Stimulated activated CD8-positive, alpha-beta memory T cell treated with anti-CD3 and anti-CD28 coated beads, Interleukin-15, amount 100 ng/mL, for 4 hours (primary cell): ENCODE data around the gene TOMM6.
"Not testable (repeated sequence)": the region's sequence is repeated elsewhere in the genome, so short reads cannot be mapped to it uniquely, and the experiment has no call there.

Source experiments
- DNase-seq, 2 donors: peaks; one replicate each; pipeline ENCODE4 v3.0.0-alpha.2; 2020; ENCODE audit warnings: low read depth in 2 of 2

TOMM6 gene

DNA sequence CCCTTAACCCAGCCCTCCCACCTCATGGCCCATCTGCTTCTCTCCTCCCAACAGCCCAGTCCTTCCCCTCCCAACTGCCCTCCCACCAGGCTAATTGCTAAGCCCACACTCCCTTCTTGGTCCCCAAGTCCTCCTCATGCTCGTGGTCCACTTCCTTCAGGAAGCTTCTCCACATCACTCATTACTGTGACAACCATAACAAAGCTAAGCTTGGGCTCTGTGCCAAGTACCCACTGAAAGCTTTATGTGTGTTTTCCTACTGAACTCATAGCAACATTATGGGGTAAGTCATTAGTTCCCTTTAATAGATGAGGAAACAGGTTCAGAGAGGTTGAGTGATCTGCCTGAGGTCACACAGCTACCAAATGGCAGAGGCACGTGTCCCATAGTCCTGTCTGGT lies 24.0 kb upstream of the TOMM6 start:
- DNase-seq, result no peak

DNA sequence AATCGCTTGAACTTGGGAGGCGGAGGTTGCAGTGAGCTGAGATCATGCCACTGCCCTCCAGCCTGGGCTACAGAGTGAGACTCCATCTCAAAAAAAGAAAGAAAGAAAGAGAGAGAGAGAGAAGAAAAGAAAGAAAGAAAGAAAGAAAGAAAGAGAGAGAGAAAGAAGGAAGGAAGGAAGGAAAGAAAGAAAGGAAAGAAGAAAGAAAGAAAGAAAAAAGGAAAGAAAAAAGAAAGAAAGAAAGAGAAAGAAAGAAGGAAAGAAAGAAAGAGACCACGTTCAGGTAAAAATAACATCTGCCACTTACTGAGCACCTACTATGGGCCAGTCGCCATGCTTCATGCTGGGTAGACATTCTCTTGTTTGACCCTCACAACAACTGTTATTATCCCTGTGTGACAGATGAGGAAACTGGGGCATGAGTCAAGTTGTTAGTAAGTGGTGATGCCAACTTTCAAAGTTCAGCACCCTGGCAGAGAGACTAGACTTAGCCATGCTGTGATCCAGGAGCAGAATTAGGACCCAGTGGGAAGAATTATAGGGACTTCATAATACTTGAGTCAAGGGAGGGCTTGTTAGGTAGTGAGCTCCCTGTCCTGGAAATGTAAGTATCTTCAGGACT lies 21.3 kb upstream of the TOMM6 start:
- DNase-seq, result not testable (repeated sequence)

DNA sequence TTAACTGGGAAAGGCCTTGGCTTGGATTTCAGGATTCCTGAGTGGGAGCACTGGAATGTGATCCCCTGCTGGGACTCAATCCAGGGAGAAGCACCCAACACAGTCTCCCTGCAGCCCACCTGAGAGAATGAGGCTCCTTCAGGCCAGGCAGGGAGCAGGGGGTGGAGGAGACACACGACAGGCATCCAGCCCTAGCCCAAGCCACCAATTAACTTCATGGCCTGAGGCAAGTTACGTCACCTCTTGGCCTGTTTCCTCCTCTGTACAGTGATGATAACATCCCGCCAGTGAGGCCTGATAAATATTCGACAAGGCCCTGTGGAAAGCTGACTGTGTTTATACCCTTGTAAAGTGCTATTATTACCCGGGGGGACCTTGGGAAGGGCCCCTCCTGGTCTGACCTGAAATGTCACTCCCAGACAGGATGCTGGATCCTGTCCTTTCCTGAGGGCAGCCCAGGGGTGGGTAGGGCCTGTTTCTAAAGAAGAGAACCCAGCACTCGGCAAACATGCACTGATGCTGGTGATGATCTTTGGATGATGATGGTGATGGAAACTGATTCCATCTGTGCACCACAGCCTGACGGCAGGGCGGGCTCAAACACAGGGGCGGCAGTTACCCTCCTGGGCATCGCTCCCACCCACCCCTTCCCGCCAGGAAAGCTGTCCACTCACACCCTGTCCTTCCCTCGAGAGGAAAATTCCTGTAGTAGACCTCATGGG lies 20.2 kb upstream of the TOMM6 start:
- no peak for DNase-seq

DNA sequence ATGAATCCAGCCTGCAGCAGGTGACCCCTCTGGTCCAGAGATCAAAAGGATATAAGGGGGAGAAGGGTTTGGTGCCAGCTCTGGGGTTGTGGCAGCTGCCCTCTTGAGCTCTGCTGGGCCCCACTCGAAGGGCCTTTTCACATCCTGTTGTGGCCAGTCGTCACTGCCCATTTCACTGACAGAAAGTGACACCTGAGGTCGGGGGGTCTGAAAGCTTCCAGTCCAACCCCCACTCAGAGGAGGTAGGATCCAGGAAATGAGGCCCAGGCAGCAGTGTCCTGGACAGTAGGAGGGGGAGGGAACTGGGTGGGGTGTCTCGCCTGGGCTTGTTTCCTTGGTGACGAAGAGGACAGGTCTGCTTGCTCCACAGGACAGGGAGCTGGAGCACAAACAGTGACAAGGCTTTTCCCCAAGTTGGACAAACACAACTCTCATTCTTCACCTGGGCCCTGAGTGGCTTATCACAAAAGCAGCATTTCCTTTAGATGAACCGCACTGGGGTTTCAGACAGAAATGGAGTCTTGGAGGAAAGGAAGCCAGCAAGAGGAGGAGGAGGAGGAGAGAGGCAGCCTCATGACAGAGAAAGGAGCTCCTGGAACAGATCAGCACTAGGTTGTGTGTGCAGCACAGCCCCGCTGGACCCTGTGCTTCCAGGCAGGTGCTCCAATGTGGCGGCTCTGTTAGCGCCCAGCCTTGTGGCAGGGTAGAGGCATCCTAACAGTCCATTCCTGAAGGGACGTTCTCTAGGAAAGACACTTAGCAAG lies 18.8 kb upstream of the TOMM6 start:
- no peak for DNase-seq

DNA sequence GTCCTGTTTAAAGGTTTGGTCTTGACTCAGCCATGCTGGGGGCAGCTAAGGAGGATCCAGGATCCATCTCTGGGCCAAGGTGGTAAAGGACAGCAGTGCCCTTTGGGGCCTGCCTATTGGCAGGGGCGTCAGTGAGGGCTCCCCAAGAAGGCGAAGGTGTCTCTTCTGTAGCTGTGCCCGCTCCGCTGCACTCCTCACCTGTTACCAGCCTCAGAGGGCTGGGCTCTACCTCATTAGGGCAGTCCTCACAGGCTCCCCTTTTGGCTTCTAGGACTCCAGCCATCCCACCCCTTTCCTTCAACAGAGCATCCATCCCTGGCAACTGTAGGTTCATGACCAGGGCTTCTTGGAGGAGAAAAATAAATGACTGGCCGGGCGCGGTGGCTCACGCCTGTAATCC lies 18.1 kb upstream of the TOMM6 start:
- no peak for DNase-seq

DNA sequence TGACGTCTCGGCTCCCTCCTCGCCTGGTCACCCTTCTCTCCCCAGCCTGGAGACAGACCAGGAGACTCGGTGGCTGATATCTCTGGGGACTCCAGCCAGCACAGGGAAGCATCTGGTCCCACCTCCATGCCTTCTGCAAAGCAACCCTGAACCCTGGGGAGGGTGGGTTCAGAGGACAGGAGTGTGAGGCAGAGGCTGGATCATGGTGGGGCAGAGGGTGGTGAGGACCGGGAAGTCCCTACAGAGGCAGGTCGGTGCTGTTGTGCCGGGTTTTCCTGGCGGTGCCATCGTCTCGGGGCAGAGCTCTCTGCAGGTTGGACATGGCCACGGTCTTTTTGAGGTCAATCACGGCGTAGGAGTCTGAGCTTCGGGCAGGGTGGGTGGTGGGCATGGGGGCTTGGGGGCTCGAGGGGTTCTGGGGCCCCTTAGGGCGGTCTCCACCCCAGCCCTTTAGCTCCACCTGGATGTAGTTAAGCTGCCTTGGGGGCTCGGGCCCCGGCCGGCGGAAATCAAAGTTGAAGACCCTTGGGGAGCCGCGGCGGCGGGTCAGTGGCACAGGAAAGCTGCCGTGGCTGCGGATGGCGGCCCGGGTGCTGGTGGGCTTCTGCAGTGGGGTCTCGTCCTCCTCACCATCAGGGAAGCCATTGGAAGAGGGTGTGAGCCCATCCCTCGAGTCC lies 17.0 kb upstream of the TOMM6 start:
- DNase-seq, result no peak

DNA sequence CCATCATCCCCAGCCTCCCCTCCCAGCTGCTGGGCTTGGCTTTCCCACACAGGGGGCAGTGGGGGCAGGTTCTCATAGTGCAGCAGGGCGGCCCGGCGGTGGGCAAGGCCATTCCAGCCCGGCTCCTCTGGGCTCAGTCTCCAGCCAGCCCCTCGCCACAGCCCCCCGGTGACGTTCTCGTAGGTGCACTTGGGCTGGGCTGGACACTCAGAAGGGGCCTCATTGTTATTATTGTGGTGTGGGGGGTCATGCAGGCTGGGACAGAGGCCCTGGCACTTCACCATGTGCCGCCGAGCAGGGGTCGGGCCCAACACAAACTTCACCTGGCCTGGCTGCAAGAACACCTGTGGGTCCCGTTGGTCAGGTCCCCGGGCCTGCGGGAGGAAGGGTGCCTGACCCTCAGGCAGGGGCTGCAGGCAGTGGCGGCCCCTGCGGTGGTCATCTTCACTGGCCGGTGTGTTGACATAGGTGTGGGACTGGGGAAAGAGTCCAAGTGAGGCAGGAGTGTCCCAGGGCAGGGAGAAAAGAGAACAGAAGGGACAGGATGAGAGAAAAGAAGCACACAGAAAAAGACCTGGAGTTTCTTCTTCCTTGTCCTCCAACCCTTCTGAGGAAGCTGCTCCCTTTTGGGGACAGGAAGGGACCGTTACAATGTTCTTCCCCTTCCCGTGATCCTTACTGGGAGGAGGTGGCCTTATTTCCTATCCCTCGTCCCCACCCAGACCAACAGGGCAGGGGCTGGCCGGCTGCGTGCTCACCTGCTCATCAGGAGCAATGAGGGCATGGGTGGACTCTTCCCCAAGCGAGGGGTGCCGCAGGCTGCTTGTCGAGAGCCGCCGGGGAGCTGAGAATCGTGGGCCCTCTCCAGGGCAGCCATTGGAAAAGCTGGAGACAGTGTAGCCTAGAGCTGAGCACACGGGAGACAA lies 16.2 kb upstream of the TOMM6 start:
- no peak for DNase-seq

DNA sequence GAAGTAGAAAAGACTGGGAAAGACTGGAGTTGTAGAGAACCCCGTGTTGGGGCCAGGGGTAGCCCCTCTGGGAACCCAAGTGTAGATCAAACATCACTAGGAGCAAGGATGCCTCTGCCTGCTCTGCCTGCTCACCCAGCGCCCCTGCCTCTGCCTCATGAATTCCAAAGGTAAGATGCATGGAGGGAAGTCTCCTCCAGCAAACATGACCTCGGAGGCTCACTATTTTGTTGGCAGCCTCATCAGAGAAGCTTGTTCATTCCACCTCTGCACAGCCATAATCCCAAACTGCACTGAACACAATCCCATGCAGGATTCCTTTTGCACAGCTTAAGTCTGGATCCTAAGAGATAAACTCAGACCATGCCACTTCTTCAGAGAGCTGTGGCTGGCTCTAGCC lies 12.7 kb upstream of the TOMM6 start:
- DNase-seq, result no peak

DNA sequence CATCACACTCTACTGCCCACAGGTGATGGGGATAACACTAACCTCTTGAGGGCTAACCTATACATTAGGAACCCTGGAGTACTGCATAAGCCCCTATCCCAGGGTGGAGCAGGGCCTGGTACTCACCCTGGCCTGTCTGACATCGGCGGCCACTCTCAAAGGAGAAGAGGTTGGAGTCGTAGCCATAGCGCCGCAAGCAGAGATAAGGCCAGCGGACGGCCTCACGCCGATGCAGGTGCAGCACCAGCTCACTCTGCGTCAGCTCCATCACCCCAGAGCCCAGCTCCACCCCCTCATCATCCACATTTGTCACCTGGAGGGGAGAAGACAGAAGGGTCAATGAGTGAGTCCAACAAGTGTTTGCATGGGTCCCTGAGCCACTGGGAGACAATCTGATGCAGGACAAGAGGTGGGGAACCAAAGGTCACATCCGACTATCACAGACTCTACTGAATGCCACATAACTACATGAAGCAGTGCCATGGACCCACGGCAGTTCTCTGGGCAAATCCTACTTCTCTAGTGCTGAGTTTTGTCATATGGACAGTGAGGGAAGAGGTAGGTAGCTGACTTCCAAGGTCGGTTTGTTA lies 12.1 kb upstream of the TOMM6 start:
- DNase-seq, result no peak

DNA sequence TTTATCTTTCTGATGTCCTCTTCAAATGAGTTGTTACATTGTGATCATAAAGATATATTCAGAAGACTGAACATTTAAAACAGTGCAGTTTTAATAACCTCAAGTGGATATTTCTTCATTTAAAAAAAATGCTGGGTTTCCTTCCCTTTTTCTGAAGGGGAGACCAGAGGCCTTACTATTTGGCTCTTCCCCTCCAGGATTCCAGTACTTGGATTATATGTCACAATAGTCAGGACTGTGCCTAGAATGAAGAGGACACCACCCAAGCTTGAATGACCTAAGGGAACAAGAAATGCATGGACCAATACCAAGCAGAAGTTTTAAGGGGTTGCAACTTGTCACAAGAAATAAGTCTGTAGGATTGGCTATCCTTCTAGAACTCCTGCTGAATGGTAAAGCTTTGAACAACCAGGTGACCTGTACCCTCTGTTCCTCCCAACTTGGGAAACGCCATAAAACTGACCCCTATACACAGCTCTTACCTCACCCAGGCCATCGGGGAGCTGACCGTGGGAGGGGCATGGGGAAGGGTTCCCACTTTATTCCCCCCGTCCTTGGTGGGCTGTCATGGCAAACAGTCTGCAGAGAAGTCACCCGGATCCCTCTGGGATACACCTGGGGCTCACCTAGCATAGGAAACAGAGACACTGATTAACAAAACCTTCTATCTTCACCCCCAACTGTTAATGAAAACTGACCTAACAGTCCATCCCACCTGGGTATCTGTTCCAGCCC lies 9.8 kb upstream of the TOMM6 start:
- DNase-seq, result no peak

DNA sequence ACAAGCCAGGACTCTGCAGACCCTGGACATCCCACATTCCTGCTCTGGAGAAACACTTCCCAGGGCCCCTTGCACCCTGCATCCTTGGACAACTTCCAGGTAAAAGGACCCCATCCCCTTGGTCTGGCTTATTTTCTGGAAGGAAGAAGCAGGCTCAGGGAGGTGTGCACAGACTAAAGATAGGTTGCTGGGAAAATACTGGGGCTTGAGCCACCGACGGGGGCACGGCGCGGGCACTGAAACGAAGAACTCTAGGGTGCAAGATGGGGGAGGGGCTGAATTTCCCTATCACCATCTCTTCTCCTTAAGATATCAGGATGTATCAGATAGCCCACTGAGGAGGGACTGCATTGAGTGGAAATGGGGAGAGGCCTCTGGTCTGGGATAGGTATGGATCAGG lies 8.6 kb upstream of the TOMM6 start:
- DNase-seq, result no peak

DNA sequence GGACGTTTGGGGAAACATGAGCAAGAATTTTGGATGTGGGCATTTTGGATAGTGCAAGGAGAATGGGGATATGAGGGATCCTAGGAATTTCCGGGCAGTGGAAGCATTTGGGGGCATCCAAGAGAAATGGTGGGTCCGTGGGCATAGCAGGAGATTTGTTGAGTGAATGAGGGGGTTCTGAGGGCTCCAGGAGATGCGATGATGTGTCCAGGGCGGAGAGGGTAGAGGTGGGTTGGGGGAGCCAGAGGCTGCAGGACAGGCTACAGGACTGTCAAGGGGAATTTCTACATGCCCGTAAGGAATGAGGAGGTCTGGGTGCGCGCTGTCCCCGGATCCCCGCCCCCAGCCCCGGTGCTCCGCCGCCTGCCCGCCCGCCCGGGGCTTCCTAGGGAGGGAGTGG lies 8.2 kb upstream of the TOMM6 start:
- DNase-seq, result no peak

DNA sequence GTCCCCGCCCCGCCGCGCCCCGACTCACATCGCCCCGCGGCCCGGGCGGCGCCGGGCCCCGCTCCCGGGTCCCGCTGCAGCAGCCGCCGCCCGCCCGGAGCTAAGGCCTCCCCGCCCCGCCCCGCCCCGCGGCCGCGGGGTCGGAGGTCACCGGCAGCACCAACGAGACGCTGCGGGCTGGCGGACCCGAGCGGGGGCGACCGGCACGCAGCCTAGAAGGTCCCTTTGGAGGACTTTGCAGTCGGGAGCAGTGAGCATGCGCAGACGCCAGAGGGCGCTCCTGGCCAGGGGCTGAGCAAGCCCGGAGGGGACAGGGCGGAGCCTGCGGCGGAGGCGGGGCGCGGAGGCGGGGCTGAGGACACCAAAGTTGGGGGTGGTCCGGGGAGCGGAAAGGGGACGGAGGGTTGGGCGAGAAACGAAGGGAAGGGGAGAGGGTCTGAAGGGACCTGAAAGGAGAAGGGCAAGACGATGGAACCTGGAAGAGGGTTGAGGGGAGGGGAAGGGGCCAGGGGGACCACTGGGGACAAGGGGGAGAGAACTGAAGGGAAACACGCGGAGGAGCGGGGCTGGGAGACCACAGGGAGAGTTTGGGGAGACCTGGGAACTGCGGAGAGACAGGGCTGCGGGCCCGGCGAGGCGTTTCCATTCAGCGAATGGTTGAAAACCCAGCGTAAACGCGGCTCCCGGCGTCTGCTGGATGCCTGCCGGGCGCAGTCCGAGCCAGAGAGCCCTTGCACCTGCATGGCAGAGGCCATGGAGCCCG lies 7.5 kb upstream of the TOMM6 start, which contains the start of gene FRS3:
Gene FRS3 (minus strand): TSS at position 113 of the 763 bp plus-strand sequence. CDS start 2,913 bp downstream, outside the sequence.
- peak; percentile 97 to 98 for DNase-seq

DNA sequence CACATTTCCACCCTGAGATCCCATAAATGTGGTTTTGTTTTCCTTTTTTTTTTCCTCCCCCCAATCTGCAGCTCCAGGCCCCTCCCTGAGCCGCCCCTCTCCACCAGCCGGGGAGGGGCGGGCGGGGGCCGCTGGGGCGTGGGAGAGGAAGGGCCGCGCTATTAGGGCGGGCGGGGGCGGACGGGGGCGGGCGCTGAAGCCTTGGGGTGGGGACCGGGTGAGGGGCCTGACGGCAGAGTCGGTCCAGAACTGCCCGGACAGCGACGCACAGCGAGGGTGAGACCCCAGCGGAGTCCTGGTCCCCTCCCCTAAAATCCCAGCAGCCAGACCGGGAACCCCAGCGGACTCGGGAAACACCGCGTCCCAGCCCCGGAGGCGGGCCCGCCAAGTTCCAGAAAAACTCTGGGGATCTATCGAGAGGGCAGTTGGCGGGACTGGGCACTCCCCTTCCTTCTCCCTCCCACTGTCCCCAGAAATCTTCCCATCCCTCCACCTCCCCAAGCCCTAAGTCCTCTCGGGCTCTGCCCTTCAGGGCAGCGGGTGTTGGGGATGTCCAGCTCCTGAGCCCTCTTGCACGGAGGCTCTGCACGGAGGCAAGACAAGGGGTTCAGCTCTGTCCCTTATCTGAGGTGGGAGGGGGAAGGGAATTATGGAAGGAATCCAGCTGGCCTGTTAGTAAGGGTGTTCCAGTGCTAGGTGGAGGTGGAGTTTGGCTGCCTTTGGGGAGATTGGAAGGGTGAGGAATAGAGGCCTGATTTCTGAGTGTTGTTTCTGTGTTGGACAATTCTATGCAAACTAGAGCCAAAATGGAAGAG lies 6.7 kb upstream of the TOMM6 start, which contains the start of gene PRICKLE4:
Gene PRICKLE4 (plus strand): TSS at position 232 of the 815 bp plus-strand sequence. CDS start 2,692 bp downstream, outside the sequence.
- no peak for DNase-seq

DNA sequence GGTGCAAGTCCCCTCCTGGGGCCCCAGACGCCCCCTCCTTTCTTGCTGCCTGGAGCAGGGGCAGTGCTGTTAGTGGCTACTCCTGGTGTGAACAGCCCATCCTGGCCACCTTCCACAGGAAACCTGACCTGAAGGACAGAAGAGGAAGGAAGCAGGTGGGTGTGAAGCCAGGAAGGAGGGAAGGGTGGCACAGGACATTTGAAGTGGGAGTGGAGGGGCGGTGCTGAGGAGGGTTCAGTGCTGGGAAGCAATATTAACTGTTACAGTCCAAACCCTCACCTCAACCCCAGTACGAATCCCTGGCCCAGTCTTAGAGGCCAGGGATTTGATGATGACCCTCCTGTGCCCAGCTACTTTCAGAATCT lies 6.1 kb upstream of the TOMM6 start:
- no peak for DNase-seq

DNA sequence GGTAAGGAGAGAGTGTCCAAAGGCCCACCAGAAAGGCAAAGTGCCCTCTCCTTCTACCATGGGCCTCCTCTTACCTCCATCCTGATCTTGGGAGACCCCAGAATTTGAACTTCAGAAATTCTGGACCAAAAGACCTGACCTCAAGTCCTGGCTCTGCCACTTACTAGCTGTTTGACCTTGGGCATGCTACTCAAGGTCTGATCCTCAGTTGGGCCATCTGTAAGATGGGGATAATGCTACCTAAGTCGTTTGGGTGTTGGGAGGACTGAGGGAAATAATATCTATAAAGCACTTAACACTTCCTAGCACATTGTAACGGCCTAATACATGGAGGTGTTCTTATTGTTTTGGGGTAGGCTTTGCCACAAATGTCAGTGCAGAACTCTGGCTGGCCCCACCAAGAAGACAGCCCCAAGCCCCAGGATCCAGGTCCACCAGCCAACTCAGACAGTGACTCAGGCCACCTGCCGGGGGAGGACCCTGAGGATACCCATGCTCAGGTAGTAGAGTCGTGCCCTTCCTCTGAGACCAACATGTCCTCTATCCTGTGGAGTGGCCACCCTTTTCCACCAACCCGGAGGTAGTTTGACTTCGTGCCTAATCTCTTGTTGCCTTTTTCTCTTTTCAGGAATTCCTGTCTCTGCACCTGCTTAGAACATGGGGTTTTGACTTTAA lies 4.3 kb upstream of the TOMM6 start:
- DNase-seq, result no peak

DNA sequence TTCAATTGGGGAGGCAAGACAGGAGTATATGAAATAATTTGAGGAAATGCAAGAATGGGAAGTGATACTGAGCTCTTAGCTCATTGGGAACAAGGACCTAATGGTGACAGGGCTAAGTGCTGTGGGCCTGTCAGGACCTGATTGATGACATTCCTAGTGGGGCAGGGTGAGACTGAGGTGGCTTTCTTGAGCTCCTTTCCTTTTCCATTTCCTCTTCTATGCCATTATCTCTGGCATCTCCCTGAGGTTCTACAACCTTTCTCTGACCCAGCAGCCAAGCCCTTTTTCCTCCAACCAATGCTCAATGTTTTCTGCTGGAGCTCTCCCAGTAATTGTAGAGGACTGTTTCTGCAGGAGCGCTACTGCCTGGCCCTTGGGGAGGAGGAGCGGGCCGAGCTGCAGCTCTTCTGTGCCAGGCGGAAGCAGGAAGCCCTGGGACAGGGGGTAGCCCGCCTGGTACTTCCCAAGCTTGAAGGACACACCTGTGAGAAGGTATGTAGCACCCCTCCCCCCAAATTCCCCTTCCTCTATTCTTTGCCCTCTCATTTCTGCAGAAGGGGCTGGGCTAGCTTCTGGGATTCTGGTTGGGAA lies 2.8 kb upstream of the TOMM6 start:
- DNase-seq, result no peak
